HFFc6 (cell line): ENCODE measurements around the gene DHRS12. TPM values are rescaled to one million over a fixed set of nuclear protein-coding genes. Genes with fewer than 3 reads are reported as not detected.

Source experiments
- DNase-seq: peaks from one replicate; pipeline ENCODE4 v3.0.0-alpha.2; 2018
- H3K27ac Mint-ChIP-seq: 2 replicates; pipeline ENCODE4 v1.8.0; 2020; ENCODE audit warnings: mild to moderate bottlenecking, mixed read lengths
- H3K27me3 Mint-ChIP-seq: 2 replicates; pipeline ENCODE4 v1.8.0; 2021; ENCODE audit warnings: mild to moderate bottlenecking, moderate library complexity, mixed read lengths; ENCODE audit not compliant: insufficient read depth
- H3K36me3 Mint-ChIP-seq: 2 replicates; pipeline ENCODE4 v1.8.0; 2021; ENCODE audit warnings: low read depth, mixed read lengths
- H3K4me1 Mint-ChIP-seq: 2 replicates; pipeline ENCODE4 v1.8.0; 2020; ENCODE audit warnings: low read depth, mixed read lengths
- H3K4me3 Mint-ChIP-seq: 2 replicates; pipeline ENCODE4 v1.8.0; 2020; ENCODE audit warnings: mild to moderate bottlenecking, moderate library complexity, mixed read lengths
- H3K9me3 Mint-ChIP-seq: 2 replicates; pipeline ENCODE4 v1.8.0; 2020; ENCODE audit warnings: mild to moderate bottlenecking, mixed read lengths
- CTCF ChIP-seq: fragments of 200-600 bp; sonication (generic); IDR thresholded peaks from 2 replicates; pipeline ENCODE4 v1.5.0; 2021; ENCODE audit warnings: antibody characterized with exemption, mild to moderate bottlenecking
- total RNA-seq, 6 experiments: library from RNA; stranded (reverse); fragmentation: NEBNext Ultra II Directional; extraction: Animal tissue kit (Norgen Biotek cat#: 25700); gene quantifications; 2 replicates in 1 of 6; 3 replicates in 5 of 6; pipeline ENCODE4 v1.2.3, GENCODE V29; 2021

Gene DHRS12
- total RNA-seq, 6 experiments from 2014 or later: 1.9 to 2.7 (median 2.4) TPM

- no peaks in the 10 kb centered on the region for H3K4me1 Mint-ChIP-seq
- H3K27me3 Mint-ChIP-seq: peaks cover 9% of the 10 kb centered on the region
- no peak for TF ChIP-seq CTCF
Measured at GRCh38 chr13:51777921-51778320, 26.0 kb downstream of the DHRS12 start.

GRCh38 chr13:51776179-51776578 lies 27.8 kb downstream of the DHRS12 start:
- no peak for DNase-seq
- Mint-ChIP-seq H3K27ac (no peak overlapping the region), H3K27me3 (peaks cover 8% of the 10 kb centered on the region; the same call in 1 of the 2 replicates), H3K4me3 (no peak overlapping the region), H3K36me3 (no peaks in the 10 kb centered on the region), H3K9me3 (no peaks in the 10 kb centered on the region), H3K4me1 (no peaks in the 10 kb centered on the region)
- TF ChIP-seq CTCF: no peak

More at GRCh38 chr13:51777921-51778320, 26.0 kb downstream of the DHRS12 start:
- DNase-seq: no peak
- no peaks in the 10 kb centered on the region for H3K9me3 Mint-ChIP-seq
- no peak overlapping the region for H3K27ac Mint-ChIP-seq
- no peaks in the 10 kb centered on the region for H3K36me3 Mint-ChIP-seq
- H3K4me3 Mint-ChIP-seq: no peak overlapping the region

- H3K27ac Mint-ChIP-seq: no peak overlapping the region
- no peak for DNase-seq
- H3K4me3 Mint-ChIP-seq: no peak overlapping the region
- H3K4me1 Mint-ChIP-seq: no peaks in the 10 kb centered on the region
- TF ChIP-seq CTCF: no peak
- H3K36me3 Mint-ChIP-seq: no peaks in the 10 kb centered on the region
- peaks cover 8% of the 10 kb centered on the region for H3K27me3 Mint-ChIP-seq
- no peaks in the 10 kb centered on the region for H3K9me3 Mint-ChIP-seq
Measured at GRCh38 chr13:51773515-51773914, 30.4 kb downstream of the DHRS12 start.

GRCh38 chr13:51772781-51773180 lies 31.2 kb downstream of the DHRS12 start:
- Mint-ChIP-seq H3K27ac (no peak overlapping the region), H3K4me1 (no peaks in the 10 kb centered on the region), H3K27me3 (peaks cover 12% of the 10 kb centered on the region), H3K4me3 (no peak overlapping the region), H3K9me3 (no peaks in the 10 kb centered on the region), H3K36me3 (no peaks in the 10 kb centered on the region)
- no peak for TF ChIP-seq CTCF
- no peak for DNase-seq

GRCh38 chr13:51772105-51772455 lies 31.9 kb downstream of the DHRS12 start:
- Mint-ChIP-seq H3K4me1 (no peaks in the 10 kb centered on the region), H3K27me3 (peaks cover 11% of the 10 kb centered on the region), H3K9me3 (no peaks in the 10 kb centered on the region), H3K36me3 (no peaks in the 10 kb centered on the region), H3K4me3 (no peak overlapping the region), H3K27ac (no peak overlapping the region)
- DNase-seq: no peak
- no peak for TF ChIP-seq CTCF
